ENCODE measurements around the gene TENM4.

Gene TENM4

DNA sequence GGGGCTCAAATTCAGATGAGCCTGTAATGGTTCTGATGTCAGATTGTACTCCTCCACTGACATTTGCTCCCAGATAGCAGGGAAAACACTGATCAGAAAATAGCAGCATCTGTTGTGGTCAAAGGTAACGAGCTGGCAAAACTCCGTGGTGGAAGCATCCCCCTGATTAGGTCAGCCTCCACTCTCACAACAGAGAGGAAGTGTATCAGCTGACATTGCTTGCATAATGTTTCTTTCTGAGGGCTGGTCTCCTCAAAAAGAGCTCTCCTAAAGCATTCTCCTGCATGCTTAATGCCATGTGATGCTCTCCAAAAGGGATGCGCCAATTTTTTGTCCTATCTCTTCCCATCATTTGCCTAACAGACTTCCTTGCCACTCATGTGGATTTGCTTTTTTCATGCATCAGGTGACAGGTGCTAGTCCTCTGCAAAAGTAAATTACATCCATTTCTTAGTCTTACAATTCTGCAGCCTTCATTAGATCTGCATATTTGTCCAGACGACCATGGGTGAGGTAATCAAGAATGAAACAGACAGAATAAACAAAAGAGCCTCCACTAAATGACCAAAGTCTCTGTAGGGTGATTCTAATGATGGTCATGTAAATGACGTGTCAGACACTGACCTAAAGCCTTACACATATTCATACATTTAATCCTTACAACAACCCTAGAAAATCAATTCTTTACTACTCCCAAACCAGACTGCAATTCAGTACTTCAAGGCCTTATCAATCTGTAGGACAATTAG, 6.4 kb upstream of the TENM4 start:
- no peak for DNase-seq

- no peak for DNase-seq
Measured at GRCh38 chr11:79444923-79445322, 4.1 kb upstream of the TENM4 start.

GRCh38 chr11:79441461-79441875, 638 bp upstream of the TENM4 start:
- no peak for DNase-seq

DNA sequence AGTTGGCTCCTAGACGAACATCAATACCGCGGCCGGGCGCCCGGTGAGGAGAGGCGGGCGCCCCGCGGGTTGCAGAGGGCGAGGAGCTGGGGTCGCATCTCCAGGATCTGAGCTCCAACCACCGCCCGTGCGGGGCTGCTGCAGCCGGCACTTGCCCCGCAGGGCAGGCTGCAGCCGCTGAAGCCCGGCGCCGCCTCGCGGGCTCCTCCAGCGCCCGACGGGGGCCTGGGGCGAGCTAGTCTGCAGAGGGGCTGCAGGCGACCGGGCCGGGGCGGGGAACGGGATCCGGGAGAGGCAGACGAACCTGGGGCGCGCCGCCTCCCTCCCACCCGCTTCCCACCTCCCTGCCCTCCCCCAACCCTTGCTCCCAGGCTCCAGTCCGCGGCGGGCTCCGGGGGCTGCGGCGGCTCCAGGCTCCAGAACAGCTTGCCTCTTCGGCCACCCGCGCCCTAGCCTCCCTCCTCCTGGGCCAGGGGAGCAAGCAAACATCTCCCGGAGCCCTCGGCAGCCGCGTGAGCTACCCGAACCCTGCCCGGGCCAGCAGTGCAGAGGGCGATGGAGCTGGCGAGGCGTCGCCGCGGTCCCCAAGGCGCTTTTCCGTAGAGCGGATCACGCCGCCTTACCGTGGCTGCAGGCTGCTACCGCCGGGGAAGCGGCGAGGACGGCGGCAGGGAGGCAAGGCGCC, 802 bp downstream of the TENM4 start:
- DNase-seq, result no peak

DNA sequence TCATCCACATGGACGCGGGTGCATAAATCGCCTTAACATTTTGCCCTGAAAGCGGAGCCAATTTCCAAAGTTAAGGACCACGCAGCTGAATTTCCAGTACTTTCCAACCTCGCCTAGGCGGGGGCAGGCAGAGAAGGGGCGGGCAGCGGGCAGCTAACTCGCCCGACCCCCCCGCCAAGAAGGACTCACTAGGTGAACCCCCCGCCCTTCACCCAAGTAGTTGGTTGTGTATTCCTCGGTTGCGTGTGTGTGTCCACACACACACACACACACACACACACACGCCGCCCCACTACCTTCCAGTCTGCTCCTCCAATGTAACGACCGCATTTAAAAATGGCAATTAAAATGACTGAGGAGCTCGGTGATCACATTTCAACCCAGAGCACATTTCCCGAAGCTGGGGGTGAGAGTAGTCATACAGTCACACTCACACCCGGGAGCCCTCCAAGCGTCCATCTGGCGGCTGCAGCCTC, 1.4 kb downstream of the TENM4 start:
- no peak for DNase-seq

GRCh38 chr11:79438631-79439409, 2.0 kb downstream of the TENM4 start:
- DNase-seq, result no peak

DNA sequence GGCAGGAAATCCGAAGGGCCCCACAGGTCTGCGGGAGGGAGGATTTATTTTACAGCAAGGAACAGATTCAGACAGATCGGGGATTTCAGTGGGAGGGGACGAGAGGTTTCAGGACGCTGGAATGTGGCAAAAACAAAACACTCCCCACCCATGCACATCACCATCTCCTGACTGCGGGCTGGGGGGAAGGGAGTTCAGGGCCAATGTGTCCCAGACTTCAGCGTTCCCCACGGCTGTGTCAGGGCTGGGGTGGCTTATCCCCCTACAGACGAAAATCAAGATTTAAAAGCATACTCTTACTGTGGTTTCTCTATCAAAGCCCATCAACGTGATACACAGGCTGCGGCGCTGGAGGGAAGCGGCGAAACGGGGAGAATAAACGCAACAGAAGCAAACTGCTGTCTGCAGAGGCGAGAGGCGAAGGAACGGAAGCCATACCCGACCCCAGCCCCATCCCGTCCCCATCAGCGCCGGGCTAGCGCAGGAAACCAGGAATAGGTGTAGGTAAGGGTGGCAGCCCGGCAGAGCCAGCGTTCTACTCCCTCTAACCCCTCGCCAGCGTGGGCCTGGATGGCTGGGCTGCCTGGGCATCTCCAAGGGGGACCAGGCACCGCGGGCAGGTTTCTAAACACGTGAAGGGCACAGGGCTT, 2.7 kb downstream of the TENM4 start:
- no peak for DNase-seq

- no peak for DNase-seq
Measured at GRCh38 chr11:79437278-79437980, 3.4 kb downstream of the TENM4 start.

DNA sequence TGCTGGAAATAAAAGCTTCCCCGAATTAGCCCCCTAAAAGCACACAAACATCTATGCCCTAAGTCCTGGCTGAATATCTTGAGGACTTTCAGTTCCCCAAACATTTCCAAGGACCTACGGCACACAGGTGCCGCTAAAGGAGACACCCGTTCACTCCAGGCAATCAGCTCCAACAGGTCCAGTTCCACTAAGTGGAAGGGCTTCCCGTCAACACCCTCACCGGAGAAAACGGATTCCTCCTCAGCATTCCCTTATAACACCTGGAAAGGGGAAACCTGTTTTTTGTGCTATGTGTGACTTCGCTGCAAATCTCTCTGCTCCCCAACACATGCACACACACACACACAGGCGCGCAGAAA, 3.9 kb downstream of the TENM4 start:
- no peak for DNase-seq

- no peak for DNase-seq
Measured at GRCh38 chr11:79434283-79434682, 6.5 kb downstream of the TENM4 start.

DNA sequence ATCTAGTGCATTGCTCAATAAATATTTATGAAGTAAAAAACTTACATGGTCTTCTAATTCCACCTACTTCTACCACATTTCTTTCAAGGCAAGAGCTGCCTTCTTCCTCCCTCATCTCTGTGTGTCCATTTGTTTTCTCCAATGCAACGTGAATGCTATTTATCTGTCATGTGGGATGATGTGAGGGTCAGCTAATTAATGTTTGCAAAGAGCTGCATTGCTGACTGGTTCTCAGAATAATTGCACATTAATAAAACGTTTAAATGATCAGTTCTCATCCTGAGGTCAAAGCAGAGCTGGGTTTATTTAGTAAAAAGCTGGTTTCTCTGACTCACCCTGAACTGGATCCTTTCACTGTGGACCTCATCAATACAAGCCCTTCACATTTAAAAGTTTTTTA, 8.7 kb downstream of the TENM4 start:
- no peak for DNase-seq

DNA sequence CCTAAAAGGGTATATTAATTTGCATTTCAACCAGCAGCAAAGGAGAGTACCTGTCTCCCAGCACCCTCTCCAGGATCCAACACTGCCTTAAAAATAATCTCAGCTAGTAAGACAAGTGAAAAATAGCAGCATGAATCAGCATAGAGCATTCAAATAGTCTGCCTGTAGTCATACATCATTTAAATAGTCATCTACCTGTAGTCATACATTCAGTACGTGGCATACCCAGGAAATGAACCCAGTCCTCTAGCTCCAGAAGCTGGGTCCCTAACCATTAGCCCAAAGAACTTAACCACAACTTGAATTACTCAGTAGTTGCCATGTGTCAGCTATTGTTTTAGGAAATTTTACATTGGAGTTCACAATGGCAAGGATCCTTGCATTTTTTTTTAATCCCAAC, 9.3 kb downstream of the TENM4 start:
- no peak for DNase-seq

GRCh38 chr11:79430280-79430679, 10.6 kb downstream of the TENM4 start:
- DNase-seq, result no peak

- DNase-seq, result no peak
Measured at GRCh38 chr11:79428406-79428805, 12.4 kb downstream of the TENM4 start.

DNA sequence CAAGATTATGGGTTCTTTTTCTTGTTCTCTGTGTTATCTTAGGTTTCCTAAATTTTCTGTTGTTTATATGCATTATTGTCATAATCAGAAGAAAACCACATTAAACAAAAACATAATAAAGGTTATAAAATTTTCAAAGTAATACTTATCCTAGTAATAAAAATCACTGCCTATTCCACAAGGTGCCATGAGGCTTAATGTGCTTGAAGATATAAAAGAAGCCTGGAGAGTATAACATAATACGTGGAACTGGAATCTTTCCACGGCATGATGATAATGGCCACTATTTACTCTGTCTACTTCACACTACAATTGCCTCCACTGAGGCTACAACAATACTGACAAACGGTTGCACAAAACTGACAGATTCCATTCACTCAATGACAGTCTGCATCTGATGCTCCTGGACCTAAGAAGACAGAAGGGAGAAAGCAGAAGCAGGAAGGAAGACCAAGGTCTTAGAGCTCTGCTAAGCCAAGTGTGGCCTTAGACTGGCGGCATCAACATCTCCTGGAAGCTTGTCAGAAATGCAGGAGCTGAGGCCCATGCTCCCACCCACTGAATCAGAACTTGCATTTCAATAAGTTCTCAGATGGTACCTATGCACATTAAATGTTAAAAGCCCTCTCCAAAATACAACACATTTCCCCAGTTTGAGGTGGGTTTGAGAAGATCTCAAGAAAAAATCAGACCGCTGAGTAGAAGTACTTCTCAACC, 13.1 kb downstream of the TENM4 start:
- DNase-seq, result no peak

- no peak for DNase-seq
Measured at GRCh38 chr11:79427126-79427525, 13.7 kb downstream of the TENM4 start.

DNA sequence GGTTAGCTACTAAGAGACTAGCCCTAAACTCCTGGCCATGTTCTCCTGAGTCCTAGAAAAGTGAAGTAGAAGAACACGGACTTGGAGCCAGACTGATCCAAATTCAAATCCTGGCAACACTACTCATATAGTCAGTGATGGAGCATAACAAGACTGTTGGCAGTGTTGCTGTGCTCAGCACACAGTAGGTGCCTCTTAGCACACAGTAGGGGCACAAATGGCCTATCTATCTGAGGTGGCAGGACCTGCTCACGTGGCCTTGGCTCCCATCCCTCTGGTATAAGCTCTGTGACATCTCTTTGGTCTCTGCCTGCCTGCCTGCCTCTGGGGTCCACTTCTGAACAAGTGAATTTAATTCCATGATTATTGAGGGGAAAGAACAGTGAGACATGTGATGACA, 15.4 kb downstream of the TENM4 start:
- DNase-seq, result no peak

DNA sequence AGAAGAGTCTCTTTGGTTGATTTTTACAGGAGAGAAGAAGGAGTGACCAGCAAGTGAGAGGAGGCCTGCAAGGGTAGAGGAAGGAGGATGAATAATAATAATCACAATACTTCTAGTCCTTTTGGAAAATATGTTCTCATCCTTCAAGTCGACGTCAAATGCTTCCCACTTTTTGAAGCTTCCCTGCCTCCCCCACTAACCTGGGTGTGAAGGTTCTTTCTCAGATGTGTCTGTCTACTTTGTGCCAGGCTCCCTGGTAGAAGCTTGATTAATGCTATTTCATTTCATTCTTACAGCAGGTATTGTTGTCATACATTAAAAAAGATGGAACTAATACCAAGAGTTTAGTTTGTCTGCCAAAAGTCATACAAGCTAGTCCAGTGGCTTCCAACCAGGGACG, 17.1 kb downstream of the TENM4 start:
- DNase-seq, result no peak

- no peak for DNase-seq
Measured at GRCh38 chr11:79422866-79423265, 18.0 kb downstream of the TENM4 start.

- no peak for DNase-seq
Measured at GRCh38 chr11:79421820-79422219, 19.0 kb downstream of the TENM4 start.

DNA sequence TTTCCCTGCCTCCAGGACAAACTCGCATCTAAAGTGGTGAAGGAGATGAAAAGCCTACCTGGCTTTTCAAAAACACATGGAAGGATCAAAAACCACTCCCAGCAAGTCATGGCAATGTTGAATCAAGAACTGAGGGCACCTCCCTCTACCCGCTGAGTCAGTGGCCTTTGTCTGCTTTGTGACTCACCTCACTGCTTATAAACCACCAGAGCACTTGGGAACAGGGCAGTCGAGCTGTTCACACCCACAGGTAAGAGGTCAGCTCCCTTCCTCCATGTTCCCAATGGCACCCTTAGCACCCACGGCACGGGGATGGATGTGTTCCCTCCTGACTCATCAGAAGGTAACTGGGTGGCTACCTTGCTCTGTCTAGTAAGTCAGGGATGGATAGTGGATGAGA, 21.7 kb downstream of the TENM4 start:
- DNase-seq, result no peak

DNA sequence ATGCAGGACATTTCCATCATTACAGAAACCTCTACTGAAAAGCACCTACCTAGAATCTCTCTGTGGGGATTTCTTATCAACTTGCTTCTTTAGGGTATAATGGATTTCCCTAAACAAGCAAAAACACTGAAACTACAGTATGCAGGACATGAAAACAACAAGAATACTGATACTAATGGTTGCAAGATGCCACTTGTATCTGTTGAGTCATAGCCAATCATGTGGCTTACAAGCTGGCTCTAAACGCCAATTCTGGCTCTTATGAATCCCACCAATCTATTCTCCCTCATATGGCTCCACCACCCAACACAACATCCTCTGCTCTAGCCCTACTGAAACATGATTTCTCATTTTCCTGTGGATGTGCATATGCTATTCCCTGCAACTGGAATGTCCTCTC, 22.6 kb downstream of the TENM4 start:
- DNase-seq, result no peak
